ENCODE results near the gene CALML3.
A peak's percentile ranks its signal among the peaks of the same experiment; 100 is the strongest.

Gene CALML3

DNA sequence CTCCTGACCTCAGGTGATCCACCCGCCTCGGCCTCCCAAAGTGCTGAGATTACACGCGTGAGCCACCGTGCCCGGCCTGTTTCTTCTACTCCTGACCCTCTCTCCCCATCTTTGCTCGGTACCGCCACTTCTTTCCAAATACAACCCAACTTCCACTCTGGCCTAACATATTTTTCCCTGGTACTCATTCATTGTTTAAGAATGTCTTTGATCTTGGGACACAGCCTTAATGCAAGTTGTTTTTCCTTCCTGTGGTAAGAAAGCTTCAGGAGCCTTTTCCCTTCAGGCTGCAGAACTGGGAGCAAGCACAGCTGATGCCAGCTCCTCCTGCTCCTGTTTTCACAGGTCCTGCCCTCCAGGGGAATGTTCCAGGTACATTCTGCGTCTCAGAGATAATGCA is 13.7 kb downstream of the CALML3 start:
- DNase-seq, result no peak

GRCh38 chr10:5538892-5539651 is 14.3 kb downstream of the CALML3 start:
- DNase-seq, result no peak

- no peak for DNase-seq
These were observed 15.3 kb downstream of the CALML3 start for GRCh38 chr10:5540080-5540479.

- DNase-seq, result no peak
These were observed 16.1 kb downstream of the CALML3 start for GRCh38 chr10:5540891-5541290.

GRCh38 chr10:5542100-5542499 is 17.3 kb downstream of the CALML3 start:
- no peak for DNase-seq

DNA sequence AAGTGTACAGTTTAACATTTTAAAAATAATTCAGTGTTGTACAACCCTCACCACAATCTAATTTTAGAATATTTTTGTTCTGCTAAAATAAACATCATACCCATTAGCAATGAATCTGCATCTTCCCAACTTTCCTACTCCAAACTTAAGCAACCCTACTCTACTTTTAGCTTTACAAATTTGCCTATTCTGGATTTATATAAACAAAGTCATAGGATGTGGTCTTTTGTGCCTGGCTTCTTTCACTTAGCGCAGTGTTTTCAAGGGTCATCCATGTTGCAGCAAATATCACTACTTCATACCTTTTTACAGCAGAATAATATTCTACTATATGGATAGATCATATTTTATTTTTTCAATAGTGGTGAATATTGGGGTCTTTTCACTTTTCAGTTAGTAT is 18.9 kb downstream of the CALML3 start:
- DNase-seq, result no peak

DNA sequence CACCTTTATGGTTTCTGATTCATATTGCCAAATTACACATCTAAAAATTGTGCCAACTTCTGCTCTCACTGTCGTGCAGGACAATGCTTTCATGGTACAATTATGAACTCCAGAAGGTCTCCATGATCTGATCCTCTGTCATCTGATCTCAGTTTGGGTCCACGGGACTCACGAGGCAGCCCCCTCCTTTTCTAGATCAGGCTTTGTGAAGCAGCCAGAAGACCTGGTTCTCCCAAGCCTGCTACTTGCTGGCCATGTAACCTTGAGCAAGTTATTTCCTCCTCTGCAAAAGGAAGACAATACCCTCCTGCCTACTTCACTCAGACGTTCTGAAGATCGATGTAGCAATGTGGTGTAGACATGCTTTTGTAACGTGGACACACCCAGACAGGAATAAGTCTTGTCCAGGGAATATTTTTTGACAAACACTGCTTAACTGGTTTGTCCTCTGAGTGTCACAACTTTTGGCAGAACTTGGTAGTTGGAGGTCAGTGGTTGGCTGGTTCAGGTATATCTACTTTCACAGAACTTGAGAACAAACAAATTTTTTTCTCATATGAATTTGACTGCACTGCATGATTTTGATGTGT is 19.6 kb downstream of the CALML3 start:
- no peak for DNase-seq

- DNase-seq, result no peak
These were observed 20.2 kb downstream of the CALML3 start for GRCh38 chr10:5545011-5545410.

- DNase-seq, result no peak
These were observed 20.6 kb downstream of the CALML3 start for GRCh38 chr10:5545426-5545777.

DNA sequence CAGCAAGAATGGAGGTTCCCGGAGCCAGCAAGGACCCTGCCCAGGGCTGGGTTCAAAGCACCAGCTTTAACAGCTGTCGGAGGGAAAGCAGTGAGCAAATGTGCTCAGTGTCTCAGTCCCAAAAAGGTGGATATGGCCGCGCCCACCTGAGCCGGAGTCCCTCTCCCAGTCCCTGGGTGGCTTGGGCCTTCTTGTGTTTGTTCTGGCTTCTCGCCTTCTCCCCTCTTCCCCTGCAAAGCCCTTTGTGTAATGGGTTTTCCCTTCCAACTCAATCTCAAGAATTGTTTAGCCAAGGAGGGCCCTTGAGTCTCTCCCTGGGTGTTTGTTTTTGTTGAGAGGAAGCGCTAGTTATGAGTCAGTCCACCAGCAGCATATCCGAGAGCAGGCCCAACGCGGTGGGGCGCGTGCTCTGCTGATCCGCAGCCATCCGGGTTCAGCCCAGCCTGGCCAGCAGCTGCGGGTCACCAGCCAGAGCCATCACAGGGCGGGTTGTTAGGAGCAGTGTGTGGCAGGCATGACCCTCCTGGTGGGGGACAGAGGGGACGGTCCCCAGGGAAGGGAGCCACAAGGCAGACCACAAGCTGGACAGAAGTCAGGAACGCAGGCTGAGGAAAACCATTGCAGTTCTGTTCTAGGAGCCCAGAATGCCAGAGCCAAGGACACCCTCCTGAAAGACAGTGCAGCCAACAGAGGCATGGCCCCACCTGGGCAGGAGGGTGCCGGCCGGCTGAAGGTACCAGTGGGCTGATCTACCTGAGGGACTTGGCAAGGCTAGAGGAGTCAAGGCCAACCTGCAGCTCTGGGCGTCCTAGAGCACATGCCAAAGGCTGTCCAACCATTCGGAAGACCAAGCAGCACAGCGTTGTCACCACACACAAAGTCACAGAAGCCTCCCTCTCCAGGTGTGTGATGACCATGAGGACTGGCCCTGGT is 21.3 kb downstream of the CALML3 start:
- no peak for DNase-seq

DNA sequence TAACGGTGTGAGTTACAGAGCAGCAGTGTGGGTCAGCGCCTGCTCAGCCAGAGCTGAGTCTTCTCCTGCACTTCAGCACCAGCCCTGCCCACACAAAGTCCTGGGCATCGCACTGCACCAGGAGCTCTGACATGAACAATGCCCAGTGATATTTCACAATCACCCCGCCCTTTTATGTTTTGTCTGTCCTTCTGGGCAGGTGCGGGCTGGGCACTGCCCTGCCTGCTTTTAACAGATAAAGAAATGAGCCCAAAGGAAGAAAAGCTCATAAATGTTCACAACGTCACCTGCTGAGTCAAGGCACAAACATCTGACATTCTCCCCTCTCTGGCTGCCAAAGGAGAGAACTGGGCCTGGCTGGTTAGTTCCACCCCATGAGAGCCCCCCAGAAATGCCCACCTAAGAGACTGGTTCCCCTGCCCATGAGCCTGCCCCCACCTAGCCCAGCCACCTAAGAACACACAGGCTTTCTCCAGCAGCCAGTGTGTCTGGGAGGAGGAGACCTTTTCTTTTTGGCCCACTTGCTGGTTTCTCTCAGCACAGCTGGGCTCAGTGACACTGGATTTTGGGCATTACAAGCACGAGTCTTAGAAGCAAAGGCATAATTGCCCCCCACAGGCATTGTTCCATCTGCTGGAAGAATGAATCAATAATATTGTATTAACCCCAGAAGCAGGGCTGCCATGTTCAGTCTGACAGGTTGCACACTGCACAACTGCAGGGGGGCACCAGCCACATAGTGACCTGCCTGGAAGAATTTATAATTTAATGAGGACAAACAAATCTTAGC is 22.3 kb downstream of the CALML3 start:
- DNase-seq, result no peak

DNA sequence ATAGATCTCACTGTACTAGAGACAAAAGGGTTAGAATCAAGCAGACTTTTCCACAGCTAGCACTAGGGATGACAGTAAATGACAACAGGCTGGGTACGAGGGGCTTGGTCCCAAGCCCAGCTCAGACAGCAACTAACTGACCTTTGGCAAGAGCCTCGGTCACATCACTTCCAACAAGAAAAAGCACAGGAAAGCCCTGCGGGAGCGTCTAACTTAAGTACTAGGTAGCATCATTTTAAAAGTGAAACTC is 22.8 kb downstream of the CALML3 start:
- DNase-seq, result no peak

DNA sequence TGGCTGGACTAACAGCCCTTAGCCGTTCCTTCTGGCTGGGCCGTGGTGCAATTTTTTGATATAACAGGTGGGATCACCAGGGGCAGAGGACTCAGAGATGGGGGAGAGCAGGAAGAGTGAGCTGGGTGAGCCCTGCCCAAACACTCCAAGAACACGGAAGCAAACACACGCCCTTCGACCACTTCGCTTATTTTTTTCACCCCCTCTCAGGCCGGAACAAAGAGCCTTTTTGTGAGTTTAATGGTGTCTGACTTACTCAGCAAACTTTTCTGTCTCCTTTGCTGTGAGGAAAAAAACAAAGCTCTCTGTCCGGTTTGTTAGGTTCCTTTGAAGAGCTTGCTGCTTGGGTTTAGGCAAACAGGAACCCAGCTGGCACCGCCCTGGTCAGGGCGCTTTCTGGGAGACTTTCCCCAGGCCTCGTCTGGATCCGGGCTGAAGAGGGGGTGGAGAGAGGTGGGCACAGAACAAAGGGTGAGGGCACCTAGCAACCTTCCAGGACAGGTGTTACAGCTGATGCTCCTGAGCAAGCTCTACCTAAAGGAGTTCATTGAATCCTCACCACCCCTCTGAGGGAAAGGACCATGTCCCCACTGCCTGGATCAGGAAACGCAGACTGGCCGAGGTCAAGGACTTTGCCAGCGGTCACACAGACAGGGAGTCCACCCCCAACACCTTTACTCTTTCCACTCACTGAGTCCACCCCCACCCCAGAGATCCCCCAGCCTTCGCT is 23.3 kb downstream of the CALML3 start:
- peak in 1 of 56 donors; percentile 11 for DNase-seq

DNA sequence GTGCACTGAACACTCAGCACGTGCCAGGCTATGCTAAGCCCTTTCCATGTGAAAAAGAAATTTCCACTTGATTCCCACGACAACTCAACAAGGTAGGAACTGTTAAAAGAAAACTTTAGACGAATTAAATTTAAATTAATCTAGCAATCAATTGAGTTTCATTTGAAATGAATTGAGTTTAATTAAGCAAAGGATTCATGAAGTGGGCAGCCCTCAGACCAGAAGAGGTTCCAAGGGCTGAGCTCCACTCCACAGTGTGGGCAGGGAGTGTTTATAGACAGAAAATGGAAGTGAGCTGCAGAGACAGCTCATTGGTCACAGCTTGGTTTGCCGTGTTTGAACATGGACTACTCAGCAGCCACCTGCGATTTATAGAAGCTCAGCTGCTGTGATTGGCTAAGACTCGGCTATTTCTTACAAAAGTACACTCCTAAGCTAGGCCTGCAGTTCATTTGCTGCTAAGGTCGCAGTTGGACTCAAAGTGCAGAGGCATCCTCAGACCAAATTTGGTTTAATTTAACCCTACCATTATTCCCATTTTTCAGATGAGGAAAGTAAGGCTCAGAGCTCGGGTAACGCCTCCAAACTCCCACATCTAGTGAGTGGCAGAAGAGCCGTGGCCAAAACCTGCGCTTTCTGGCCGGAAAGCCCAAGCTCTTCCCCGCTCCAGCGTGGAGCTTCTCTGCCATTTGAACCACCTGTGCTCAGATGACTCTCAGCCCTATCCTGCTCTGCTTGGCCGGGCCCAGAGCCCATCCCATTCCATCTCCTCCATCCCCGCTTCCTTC is 24.9 kb downstream of the CALML3 start:
- no peak for DNase-seq

DNA sequence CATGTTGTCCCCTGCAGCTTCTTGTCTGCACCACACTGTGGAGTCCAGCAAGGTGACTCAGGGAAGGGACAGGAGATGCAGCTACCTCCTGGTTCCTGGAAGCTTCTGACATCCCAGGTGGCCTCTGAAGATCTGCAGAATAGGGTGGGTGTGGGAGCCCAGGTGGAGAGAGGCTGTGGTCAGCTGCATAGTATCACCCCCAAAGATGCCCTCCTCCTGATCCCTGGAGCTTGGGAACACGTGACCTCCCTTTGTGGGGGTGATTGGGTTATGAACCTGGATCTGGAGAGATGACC is 25.4 kb downstream of the CALML3 start:
- no peak for DNase-seq

- no peak for DNase-seq
These were observed 26.1 kb downstream of the CALML3 start for GRCh38 chr10:5550621-5551530.

DNA sequence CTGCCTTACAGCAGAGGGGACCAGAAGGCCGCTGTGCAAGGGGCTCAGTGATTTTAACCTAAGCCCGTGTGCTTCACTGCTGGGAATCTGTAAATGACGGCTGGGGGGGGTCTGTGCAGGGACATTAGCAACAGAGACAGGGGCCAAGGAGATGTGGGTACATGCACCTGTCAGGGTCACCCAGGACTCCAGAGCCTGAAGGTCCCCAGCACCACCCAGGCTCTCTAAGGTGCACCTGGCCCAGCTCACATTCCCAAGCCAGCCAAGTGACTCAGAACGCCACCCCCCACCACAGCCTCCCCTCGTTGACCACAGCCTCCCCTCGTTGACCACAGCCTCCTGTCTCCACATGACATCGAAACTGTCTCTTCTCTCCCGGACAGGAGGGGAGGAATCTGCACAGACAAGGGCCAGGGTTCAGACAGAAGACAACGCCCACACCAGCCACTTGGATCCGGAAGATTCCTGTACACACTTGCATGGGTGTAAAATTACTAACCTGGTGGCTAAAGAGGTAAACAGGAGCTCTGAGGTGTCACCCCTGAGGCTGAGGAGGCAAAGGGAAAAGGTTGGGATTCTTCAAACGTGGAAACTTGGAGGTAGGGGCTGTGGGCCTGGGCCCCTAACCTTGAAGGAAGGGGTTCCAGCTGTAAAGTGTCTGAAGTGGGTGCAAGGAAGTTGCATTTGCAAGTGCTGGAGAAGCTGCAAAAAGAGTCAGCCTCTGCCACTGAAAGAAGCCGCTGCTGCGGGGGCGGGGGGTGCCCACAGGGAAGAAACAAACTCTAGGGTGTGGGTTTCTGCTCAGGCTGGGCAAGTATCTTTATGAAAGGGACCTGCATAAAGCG is 27.0 kb downstream of the CALML3 start:
- no peak for DNase-seq

Data from amygdala (tissue), 56 donors.